ENCODE data around the gene C17orf113.

- TF ChIP-seq CTCF (IDR thresholded peaks at IDR 0.05) (no peak), POLR2A (IDR thresholded peaks at IDR 0.05) (no peak)
Observed at GRCh38 chr17:42002175-42002791, 48.1 kb downstream of the C17orf113 start.
